Cardiac ventricle fibroblast (primary cell): Measurements from ENCODE around the gene YJEFN3. TPM values are rescaled to one million over a fixed set of nuclear protein-coding genes. Genes with fewer than 3 reads are reported as not detected.

Experiments
- total RNA-seq: library from RNA; depleted of rRNA; stranded (reverse); fragments of >200 nt; gene quantifications from 2 replicates; pipeline ENCODE4 v1.2.3, GENCODE V29; 2015

The YJEFN3 gene, protein sequence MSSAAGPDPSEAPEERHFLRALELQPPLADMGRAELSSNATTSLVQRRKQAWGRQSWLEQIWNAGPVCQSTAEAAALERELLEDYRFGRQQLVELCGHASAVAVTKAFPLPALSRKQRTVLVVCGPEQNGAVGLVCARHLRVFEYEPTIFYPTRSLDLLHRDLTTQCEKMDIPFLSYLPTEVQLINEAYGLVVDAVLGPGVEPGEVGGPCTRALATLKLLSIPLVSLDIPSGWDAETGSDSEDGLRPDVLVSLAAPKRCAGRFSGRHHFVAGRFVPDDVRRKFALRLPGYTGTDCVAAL
- total RNA-seq, result 0.15 and 0.25 TPM in 2 replicates

DNA sequence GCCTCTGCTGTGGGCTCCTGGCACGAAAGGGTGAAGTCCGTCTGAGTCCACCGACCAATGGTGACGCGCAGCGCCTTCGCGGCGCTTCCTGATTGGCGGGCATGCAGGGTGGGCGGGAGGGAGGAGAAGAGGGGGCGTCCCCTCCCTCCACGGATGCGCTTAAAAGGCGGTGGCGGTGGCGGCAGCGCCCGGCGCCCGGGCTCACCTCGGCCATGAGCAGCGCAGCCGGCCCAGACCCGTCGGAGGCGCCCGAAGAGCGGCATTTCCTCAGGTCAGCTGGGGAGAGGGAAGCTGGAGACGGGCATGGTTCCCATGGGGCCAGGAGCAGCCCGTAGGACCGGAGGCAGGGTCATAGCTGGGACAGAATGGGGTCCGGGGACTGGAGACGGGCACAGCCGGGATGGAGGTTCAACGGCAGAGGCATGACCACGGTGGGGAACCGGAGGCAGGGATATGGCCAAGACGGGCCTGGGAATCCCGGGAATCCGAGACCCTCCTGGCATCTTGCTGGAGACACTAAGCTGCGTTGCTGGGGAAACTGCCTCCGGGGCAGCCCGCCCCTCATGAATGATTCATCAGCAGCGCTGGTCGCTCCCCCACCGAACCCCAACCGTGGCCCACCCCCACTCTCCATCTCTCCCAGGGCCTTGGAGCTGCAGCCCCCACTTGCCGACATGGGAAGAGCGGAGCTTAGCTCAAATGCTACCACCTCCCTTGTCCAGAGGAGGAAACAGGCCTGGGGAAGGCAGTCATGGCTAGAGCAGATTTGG is at the start of gene YJEFN3:
TSS of gene YJEFN3 (plus strand) at position 191 of the 770 bp plus-strand sequence. CDS start at position 213, 22 bp downstream.

DNA sequence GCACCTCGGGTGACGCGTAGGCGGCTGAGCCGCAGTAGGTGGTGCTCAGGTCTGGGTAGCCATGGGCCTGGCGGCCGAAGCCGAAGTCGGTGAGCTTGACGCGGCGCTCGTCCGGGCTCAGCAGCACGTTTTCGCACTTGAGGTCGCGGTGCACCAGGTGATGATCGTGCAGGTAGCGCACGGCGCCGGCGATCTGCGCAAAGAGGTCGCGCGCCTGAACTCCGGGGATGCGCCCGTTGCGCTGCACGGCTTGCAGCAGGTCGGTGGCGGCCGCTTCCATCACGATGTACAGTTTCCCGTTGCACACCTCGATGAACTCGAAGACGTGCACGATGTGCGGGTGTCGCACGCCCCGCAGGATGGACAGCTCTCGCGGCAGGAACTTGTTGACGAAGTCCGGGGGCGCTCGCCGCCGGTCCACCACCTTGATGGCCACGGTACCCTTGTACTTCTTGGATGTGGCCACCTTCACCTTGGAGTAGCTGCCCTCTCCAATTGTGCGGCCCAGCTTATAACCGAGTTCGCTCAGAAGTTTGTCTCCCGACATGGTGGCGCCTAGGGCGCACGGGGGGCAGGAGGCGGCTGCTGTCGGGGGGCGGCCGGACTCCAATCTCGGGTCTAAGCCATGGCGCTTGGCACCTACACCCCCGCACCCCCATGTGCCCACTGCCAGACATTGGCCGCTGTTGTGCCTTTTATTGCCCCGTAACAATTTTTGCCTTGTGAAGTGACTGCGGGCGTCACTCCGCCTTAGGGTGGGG is 13.7 kb upstream of the YJEFN3 start, which contains the start of gene TSSK6:
TSS of gene TSSK6 (minus strand) at position 668 of the 761 bp plus-strand sequence. CDS start at position 547, 121 bp downstream.

DNA sequence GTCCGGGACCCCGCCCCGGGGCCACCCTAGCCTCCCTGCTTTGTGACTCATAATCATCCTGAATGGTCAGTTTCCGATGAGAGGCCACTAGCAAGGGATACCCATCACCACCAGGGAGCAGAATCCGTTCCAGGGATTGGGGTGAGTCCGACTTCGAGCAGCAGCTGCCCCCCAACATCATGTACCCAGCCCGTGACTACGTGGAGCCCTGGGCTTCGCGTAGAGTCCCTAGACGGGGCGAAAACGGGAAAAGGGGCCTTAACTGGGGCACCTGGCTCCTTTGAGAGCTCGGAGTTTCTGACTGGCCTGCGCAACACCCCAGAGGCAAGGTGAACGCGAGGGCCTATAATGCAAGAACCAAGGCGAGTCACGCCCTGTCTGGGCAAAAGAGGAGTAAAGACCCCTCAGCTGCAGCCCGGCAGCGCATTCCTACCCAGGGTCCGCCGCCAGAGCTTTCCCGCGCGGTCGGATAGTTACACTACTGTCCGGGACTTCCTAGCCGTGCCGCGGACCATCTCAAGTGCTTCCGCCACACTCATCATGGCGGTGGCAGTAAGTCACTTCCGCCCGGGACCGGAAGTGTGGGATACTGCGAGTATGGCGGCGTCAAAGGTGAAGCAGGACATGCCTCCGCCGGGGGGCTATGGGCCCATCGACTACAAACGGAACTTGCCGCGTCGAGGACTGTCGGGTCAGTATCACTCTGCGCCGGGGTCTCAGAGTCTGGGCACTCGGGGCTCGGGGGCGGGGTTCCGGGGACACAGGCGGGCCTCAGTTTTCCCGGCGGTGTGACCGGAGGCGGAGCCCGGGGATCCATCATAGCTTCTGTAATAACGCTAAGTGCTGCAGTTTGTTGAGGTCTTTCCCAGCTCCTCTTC is 12.8 kb upstream of the YJEFN3 start, which contains the start of gene NDUFA13:
TSS of gene NDUFA13 (plus strand) at position 584 of the 878 bp plus-strand sequence. CDS start at position 598, 14 bp downstream.

DNA sequence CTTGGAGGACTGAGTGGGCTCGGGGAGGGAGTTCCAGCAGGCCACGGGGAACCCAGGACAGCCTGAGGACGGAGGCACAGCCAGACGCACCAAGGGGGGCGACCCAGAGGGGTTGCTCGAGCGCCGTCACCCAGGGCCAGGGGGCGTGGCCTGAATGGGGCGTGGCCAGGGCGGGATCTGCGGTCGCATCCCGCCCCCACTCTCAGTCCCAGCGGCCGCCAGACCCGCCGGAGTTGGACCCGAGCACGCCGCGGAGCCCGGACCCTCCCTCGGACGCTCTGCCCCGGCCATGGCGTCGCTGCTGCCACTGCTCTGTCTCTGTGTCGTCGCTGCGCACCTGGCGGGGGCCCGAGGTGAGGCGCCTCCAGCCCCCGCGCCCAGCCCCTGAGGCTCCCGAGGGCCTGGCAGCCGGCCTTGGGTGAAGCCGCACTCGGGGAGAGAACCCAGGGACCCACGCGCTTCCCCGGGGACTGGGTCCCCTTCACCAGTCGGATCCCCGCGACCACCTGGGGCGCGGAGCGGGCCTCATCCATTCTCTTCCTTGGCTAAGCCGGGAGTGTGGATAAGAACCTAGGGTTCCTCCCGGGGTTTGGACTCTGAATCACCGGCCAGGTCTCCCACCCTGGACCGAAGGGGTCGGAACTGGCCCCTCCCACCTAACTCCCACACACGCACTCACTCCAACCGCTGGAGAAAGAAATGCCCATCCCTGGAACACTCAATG is 9.5 kb downstream of the YJEFN3 start, which contains the start of gene CILP2:
TSS of gene CILP2 (plus strand) at position 205 of the 724 bp plus-strand sequence. CDS start at position 290, 85 bp downstream.

Other genes starting within 250 kb of the YJEFN3 start
- 23.2 and 29.7 TPM in 2 replicates for gene SUGP1, start 208.4 kb upstream of the YJEFN3 start, total RNA-seq
- gene MAU2, start 208.1 kb upstream of the YJEFN3 start, total RNA-seq, result 20.3 and 25.9 TPM in 2 replicates
- 37.8 and 56.0 TPM in 2 replicates for gene GATAD2A, start 123.2 kb upstream of the YJEFN3 start, total RNA-seq
- 0.69 and 1.9 TPM in 2 replicates for gene TSSK6, start 13.4 kb upstream of the YJEFN3 start, total RNA-seq
- gene NDUFA13, start 12.7 kb upstream of the YJEFN3 start, total RNA-seq, result 50.6 and 103 TPM in 2 replicates
- 0.31 and 0.64 TPM in 2 replicates for gene CILP2, start 9.4 kb downstream of the YJEFN3 start, total RNA-seq
- not detected in 2 replicates for gene PBX4, start 89.8 kb downstream of the YJEFN3 start, total RNA-seq
- gene LPAR2, start 99.3 kb downstream of the YJEFN3 start, total RNA-seq, result 0.81 and 2.0 TPM in 2 replicates
- 4.1 TPM in 2 replicates for gene GMIP, start 114.7 kb downstream of the YJEFN3 start, total RNA-seq
- 82.7 and 319 TPM in 2 replicates for gene ATP13A1, start 134.8 kb downstream of the YJEFN3 start, total RNA-seq
- gene ZNF101, start 139.9 kb downstream of the YJEFN3 start, total RNA-seq, result 2.6 and 4.2 TPM in 2 replicates
- 2.1 and 3.6 TPM in 2 replicates for gene ZNF14, start 204.2 kb downstream of the YJEFN3 start, total RNA-seq